Fibroblast of lung (primary cell): Measurements from ENCODE around the gene RXRA. TPM values are rescaled to one million over a fixed set of nuclear protein-coding genes. Genes with fewer than 3 reads are reported as not detected.

Experiments used
- DNase-seq, 2 donors: peaks; one replicate each; pipeline versions ENCODE4 v3.0.0 to v3.0.0-alpha.2; 2010; ENCODE audit warnings: low read depth in 2 of 2
- H2AFZ ChIP-seq: 2 replicates; pipeline ENCODE4 v1.5.1; 2012; ENCODE audit warnings: low read length, control low read depth, inconsistent platforms
- H3K27ac ChIP-seq: 2 replicates; pipeline ENCODE4 v1.5.1; 2011; ENCODE audit warnings: low read length, control low read depth; ENCODE audit not compliant: insufficient read depth
- H3K27me3 ChIP-seq: 2 replicates; pipeline ENCODE4 v1.5.1; 2011; ENCODE audit warnings: mild to moderate bottlenecking, low read length; ENCODE audit not compliant: control insufficient read depth, insufficient read depth
- H3K36me3 ChIP-seq: 2 replicates; pipeline ENCODE4 v1.5.1; 2011; ENCODE audit warnings: low read length; ENCODE audit not compliant: control insufficient read depth, insufficient read depth
- H3K4me1 ChIP-seq: 2 replicates; pipeline ENCODE4 v1.5.1; 2011; ENCODE audit warnings: low read length; ENCODE audit not compliant: control insufficient read depth, insufficient read depth; ENCODE audit errors: extremely low read depth
- H3K4me2 ChIP-seq: 2 replicates; pipeline ENCODE4 v1.5.1; 2011; ENCODE audit warnings: low read length, control low read depth; ENCODE audit not compliant: insufficient read depth; ENCODE audit errors: extremely low read depth
- H3K4me3 ChIP-seq, 4 experiments: fragments of 200-600 bp in 1 of 4; sonication (generic) in 1 of 4; replicated peaks in 1 of 4; 2 replicates each; pipeline ENCODE4 v1.5.1; 2011 to 2016; ENCODE audit warnings: low read length in 4 of 4, low read depth in 3 of 4, mild to moderate bottlenecking in 3 of 4, control low read depth in 2 of 4, inconsistent platforms in 1 of 4, mixed read lengths in 1 of 4; ENCODE audit not compliant: insufficient read depth in 1 of 4; ENCODE audit errors: control extremely low read depth in 1 of 4
- H3K79me2 ChIP-seq: 2 replicates; pipeline ENCODE4 v1.5.1; 2012; ENCODE audit warnings: mild to moderate bottlenecking, low read length, inconsistent platforms; ENCODE audit not compliant: control insufficient read depth, insufficient read depth
- H3K9ac ChIP-seq: 2 replicates; pipeline ENCODE4 v1.5.1; 2011; ENCODE audit warnings: mild to moderate bottlenecking, low read length, control low read depth; ENCODE audit not compliant: insufficient read depth
- H3K9me3 ChIP-seq: 2 replicates; pipeline ENCODE4 v1.5.1; 2012; ENCODE audit warnings: low read depth, low read length; ENCODE audit not compliant: control insufficient read depth, insufficient read depth
- H4K20me1 ChIP-seq: 2 replicates; pipeline ENCODE4 v1.5.1; 2011; ENCODE audit warnings: low read length; ENCODE audit not compliant: control insufficient read depth, insufficient read depth; ENCODE audit errors: extremely low read depth
- CTCF ChIP-seq, 2 donors: IDR thresholded peaks in 1 of 2; conservative IDR thresholded peaks in 1 of 2; 1 replicate in 1 of 2; 2 replicates in 1 of 2; pipeline ENCODE4 v1.5.1; 2011 to 2012; ENCODE audit warnings: low read length in 2 of 2, control low read depth in 1 of 2, inconsistent platforms in 1 of 2, low read depth in 1 of 2, mild to moderate bottlenecking in 1 of 2
- EZH2 ChIP-seq: IDR thresholded peaks from 2 replicates; pipeline ENCODE4 v1.5.1; 2012; ENCODE audit warnings: low read length, control low read depth, mild to moderate bottlenecking; ENCODE audit errors: missing control alignments
- polyA plus RNA-seq, 2 donors: library from polyadenylated mRNA; depleted of rRNA in 1 of 2; stranded (reverse) in 1 of 2; unstranded in 1 of 2; fragments of >200 nt; gene quantifications; 2 replicates each; pipeline ENCODE4 v1.2.1, GENCODE V29; 2011 to 2012; ENCODE audit warnings: missing spikeins in 1 of 2
- total RNA-seq: library from RNA; depleted of rRNA; stranded (reverse); fragments of >200 nt; gene quantifications from 2 replicates; pipeline ENCODE4 v1.2.1, GENCODE V29; 2014

RXRA gene
- total and polyA plus RNA-seq, 2 donors (not counting 1 experiment from before 2014, with no cell fraction given), result 13.3 to 14.9 TPM

- H3K9ac ChIP-seq, result no peak overlapping the region
- H3K36me3 ChIP-seq, result no peaks in the 10 kb centered on the region
- no peaks in the 10 kb centered on the region for H4K20me1 ChIP-seq
- H3K79me2 ChIP-seq, result no peaks in the 10 kb centered on the region
- H2AFZ ChIP-seq, result no peak overlapping the region
- H3K4me1 ChIP-seq, result no peaks in the 10 kb centered on the region
- no peak for TF ChIP-seq CTCF (conservative IDR thresholded peaks at IDR 0.05 in 1 of 2, IDR thresholded peaks at IDR 0.05 in 1 of 2; ENCODE audit: low read depth in 1 of 2, low read length in 2 of 2)
- no peak for TF ChIP-seq EZH2
- no peaks in the 10 kb centered on the region for H3K27me3 ChIP-seq
- H3K9me3 ChIP-seq, result no peaks in the 10 kb centered on the region
- no peak overlapping the region for H3K4me3 ChIP-seq
- no peak overlapping the region for H3K4me2 ChIP-seq
- peak in 1 of 2 donors; percentile 48 for DNase-seq
- no peak overlapping the region for H3K27ac ChIP-seq
Observed at GRCh38 chr9:134358662-134359319, 32.5 kb downstream of the RXRA start.

- H3K4me1 ChIP-seq, result no peaks in the 10 kb centered on the region
- TF ChIP-seq EZH2 (no peak), CTCF (conservative IDR thresholded peaks at IDR 0.05 in 1 of 2, IDR thresholded peaks at IDR 0.05 in 1 of 2; ENCODE audit: low read depth in 1 of 2, low read length in 2 of 2) (no peak)
- H3K27ac ChIP-seq, result no peak overlapping the region
- no peaks in the 10 kb centered on the region for H3K27me3 ChIP-seq
- no peak overlapping the region for H2AFZ ChIP-seq
- H3K4me3 ChIP-seq, result no peak overlapping the region
- H4K20me1 ChIP-seq, result no peaks in the 10 kb centered on the region
- no peak overlapping the region for H3K9ac ChIP-seq
- H3K9me3 ChIP-seq, result no peaks in the 10 kb centered on the region
- H3K36me3 ChIP-seq, result no peaks in the 10 kb centered on the region
- H3K4me2 ChIP-seq, result no peak overlapping the region
- no peaks in the 10 kb centered on the region for H3K79me2 ChIP-seq
- DNase-seq, result no peak
Observed at GRCh38 chr9:134359493-134360179, 33.4 kb downstream of the RXRA start.

GRCh38 chr9:134360180-134360759 is 34.0 kb downstream of the RXRA start:
- H3K36me3 ChIP-seq, result no peaks in the 10 kb centered on the region
- H3K4me2 ChIP-seq, result no peak overlapping the region
- TF ChIP-seq EZH2 (no peak), CTCF (conservative IDR thresholded peaks at IDR 0.05 in 1 of 2, IDR thresholded peaks at IDR 0.05 in 1 of 2; ENCODE audit: low read depth in 1 of 2, low read length in 2 of 2) (no peak)
- no peaks in the 10 kb centered on the region for H3K9me3 ChIP-seq
- H3K4me1 ChIP-seq, result no peaks in the 10 kb centered on the region
- no peaks in the 10 kb centered on the region for H4K20me1 ChIP-seq
- no peaks in the 10 kb centered on the region for H3K27me3 ChIP-seq
- no peak for DNase-seq
- no peaks in the 10 kb centered on the region for H3K79me2 ChIP-seq
- H3K9ac ChIP-seq, result no peak overlapping the region
- no peak overlapping the region for H2AFZ ChIP-seq
- H3K27ac ChIP-seq, result no peak overlapping the region
- H3K4me3 ChIP-seq, result no peak overlapping the region
